ENCODE data around the gene KIR2DL1. TPM values are rescaled to one million over a fixed set of nuclear protein-coding genes. Genes with fewer than 3 reads are reported as not detected.
"Not testable (repeated sequence)": the region's sequence is repeated elsewhere in the genome, so short reads cannot be mapped to it uniquely, and the experiment has no call there.

The KIR2DL1 gene
- total RNA-seq, 3 donors from 2014 or later (not counting 1 experiment from before 2014, with no cell fraction given), result 39.5 to 88.2 (median 70.8) TPM

DNA sequence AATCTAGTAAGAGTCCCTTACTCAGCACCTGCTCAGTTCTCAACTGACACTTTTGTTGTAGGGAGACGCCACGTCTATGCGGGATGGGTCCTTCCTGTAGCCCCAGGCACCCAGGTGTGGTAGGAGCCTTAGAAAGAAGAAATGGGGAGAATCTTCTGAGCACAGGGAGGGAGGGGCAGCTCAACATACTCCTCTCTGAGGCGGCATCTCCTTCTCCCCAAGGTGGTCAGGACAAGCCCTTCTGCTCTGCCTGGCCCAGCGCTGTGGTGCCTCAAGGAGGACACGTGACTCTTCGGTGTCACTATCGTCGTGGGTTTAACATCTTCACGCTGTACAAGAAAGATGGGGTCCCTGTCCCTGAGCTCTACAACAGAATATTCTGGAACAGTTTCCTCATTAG is 35.0 kb downstream of the KIR2DL1 start:
- Histone ChIP-seq H3K4me1 (ENCODE audit: control insufficient read depth, insufficient read depth, low read length) (peaks cover 45% of the 10 kb centered on the region), H3K4me3 (ENCODE audit: low read length) (no peak overlapping the region), H3K36me3 (ENCODE audit: control insufficient read depth, insufficient read depth, low read length) (no peaks in the 10 kb centered on the region), H3K27me3 (ENCODE audit: control insufficient read depth, insufficient read depth, low read length) (no peaks in the 10 kb centered on the region), H3K27ac (ENCODE audit: low read length) (peak overlapping the region; percentile 55), H3K9me3 (ENCODE audit: control insufficient read depth, insufficient read depth, low read length) (no peaks in the 10 kb centered on the region)
- H3K4me3 Mint-ChIP-seq, result peak overlapping the region; percentile 80
- 67% methylated on average over 10 of the region's 10 CpGs for WGBS (ENCODE audit: insufficient coverage)
- peak; percentile 2 to 29 (median 8) for ATAC-seq
- H3K9me3 Mint-ChIP-seq, result no peaks in the 10 kb centered on the region
- DNase-seq, result no peak
- H3K27ac Mint-ChIP-seq, result peak overlapping the region; percentile 84 to 86
- H3K4me1 Mint-ChIP-seq, result peaks cover 53 to 57% of the 10 kb centered on the region in 2 donors
- H3K36me3 Mint-ChIP-seq, result no peaks in the 10 kb centered on the region
- intact Hi-C loops (cut with micrococcal nuclease), result loop anchor here (5.0 to 10.0 kb wide), 2 partner anchors 103 to 110 kb away; partner anchors contain the start of gene NCR1
- TF ChIP-seq, protein P1, sequence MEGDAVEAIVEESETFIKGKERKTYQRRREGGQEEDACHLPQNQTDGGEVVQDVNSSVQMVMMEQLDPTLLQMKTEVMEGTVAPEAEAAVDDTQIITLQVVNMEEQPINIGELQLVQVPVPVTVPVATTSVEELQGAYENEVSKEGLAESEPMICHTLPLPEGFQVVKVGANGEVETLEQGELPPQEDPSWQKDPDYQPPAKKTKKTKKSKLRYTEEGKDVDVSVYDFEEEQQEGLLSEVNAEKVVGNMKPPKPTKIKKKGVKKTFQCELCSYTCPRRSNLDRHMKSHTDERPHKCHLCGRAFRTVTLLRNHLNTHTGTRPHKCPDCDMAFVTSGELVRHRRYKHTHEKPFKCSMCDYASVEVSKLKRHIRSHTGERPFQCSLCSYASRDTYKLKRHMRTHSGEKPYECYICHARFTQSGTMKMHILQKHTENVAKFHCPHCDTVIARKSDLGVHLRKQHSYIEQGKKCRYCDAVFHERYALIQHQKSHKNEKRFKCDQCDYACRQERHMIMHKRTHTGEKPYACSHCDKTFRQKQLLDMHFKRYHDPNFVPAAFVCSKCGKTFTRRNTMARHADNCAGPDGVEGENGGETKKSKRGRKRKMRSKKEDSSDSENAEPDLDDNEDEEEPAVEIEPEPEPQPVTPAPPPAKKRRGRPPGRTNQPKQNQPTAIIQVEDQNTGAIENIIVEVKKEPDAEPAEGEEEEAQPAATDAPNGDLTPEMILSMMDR (IDR thresholded peaks at IDR 0.05), result no peak
- H3K27me3 Mint-ChIP-seq (ENCODE audit: low read depth in 2 of 2), result peaks cover 0 to under 1% of the 10 kb centered on the region in 2 donors

DNA sequence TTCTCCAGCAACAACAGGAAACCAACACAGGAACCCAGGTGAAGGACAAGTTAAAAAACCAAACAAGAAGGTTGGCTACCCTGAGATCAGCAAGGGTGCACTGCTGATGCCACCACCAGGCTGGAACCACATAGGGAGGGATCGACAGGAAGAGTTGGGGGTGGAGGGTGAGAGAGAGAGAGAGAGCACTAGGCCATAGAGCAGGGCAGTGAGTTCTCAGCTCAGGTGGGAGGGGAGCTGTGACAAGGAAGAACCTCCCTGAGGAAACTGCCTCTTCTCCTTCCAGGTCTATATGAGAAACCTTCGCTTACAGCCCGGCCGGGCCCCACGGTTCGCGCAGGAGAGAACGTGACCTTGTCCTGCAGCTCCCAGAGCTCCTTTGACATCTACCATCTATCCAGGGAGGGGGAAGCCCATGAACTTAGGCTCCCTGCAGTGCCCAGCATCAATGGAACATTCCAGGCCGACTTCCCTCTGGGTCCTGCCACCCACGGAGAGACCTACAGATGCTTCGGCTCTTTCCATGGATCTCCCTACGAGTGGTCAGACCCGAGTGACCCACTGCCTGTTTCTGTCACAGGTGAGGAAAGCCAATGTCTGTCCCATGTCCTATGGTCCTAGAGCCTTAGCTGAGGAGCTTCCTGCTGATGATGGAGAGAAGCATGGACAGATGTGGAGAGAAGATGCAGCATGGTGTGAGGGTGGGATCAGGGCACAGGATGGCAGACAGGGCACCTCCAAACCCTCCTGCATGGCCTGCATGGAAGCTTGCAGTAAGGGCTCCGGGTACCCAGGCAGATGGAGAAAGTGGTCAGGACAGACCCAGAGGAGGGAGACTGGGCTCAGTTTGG is 36.3 kb downstream of the KIR2DL1 start:
- Mint-ChIP-seq H3K4me3 (peak overlapping the region; percentile 8), H3K9me3 (no peaks in the 10 kb centered on the region), H3K27ac (peak overlapping the region; percentile 84 to 86), H3K36me3 (no peaks in the 10 kb centered on the region), H3K4me1 (peaks cover 52 to 57% of the 10 kb centered on the region in 2 donors), H3K27me3 (ENCODE audit: low read depth in 2 of 2) (no peaks in the 10 kb centered on the region)
- Histone ChIP-seq H3K36me3 (ENCODE audit: control insufficient read depth, insufficient read depth, low read length) (no peaks in the 10 kb centered on the region), H3K4me3 (ENCODE audit: low read length) (no peak overlapping the region), H3K4me1 (ENCODE audit: control insufficient read depth, insufficient read depth, low read length) (peaks cover 45% of the 10 kb centered on the region), H3K9me3 (ENCODE audit: control insufficient read depth, insufficient read depth, low read length) (no peaks in the 10 kb centered on the region), H3K27ac (ENCODE audit: low read length) (no peak overlapping the region), H3K27me3 (ENCODE audit: control insufficient read depth, insufficient read depth, low read length) (no peaks in the 10 kb centered on the region)
- ATAC-seq (no peak), DNase-seq (no peak)
- TF ChIP-seq, protein P1 (IDR thresholded peaks at IDR 0.05), result no peak
- 84% methylated on average over 14 of the region's 14 CpGs for WGBS (ENCODE audit: insufficient coverage)
- intact Hi-C loops (cut with micrococcal nuclease), result loop anchor here (10.0 kb wide), 1 partner anchor 111 kb away; no protein-coding TSS in a partner anchor

DNA sequence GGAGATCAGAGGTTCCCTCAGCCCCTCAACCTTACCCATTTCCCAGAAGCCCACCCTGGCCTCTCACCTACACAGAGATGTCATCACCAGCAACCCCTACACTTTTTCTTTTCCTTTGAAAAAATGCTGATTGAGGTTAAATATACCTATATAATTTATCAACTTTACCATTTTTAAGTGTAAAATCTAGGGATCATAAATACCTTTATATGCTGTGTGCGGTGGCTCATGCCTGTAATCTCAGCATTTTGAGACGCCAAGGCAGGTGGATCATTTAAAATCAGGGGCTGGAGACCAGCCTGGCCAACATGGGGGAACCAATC is 36.9 kb downstream of the KIR2DL1 start:
- no peak overlapping the region for H3K4me3 ChIP-seq (ENCODE audit: low read length)
- DNase-seq (no peak), ATAC-seq (no peak)
- peaks cover 45% of the 10 kb centered on the region for H3K4me1 ChIP-seq (ENCODE audit: control insufficient read depth, insufficient read depth, low read length)
- Mint-ChIP-seq H3K27ac (peak overlapping the region in 1 of 2 donors; percentile 84), H3K4me1 (peaks cover 47 to 52% of the 10 kb centered on the region in 2 donors), H3K27me3 (ENCODE audit: low read depth in 2 of 2) (no peaks in the 10 kb centered on the region), H3K9me3 (no peaks in the 10 kb centered on the region), H3K36me3 (no peaks in the 10 kb centered on the region), H3K4me3 (no peak overlapping the region)
- H3K27me3 ChIP-seq (ENCODE audit: control insufficient read depth, insufficient read depth, low read length), result no peaks in the 10 kb centered on the region
- H3K9me3 ChIP-seq (ENCODE audit: control insufficient read depth, insufficient read depth, low read length), result no peaks in the 10 kb centered on the region
- no peaks in the 10 kb centered on the region for H3K36me3 ChIP-seq (ENCODE audit: control insufficient read depth, insufficient read depth, low read length)
- intact Hi-C loops (cut with micrococcal nuclease), result loop anchor here (10.0 kb wide), 1 partner anchor 112 kb away; no protein-coding TSS in a partner anchor
- H3K27ac ChIP-seq (ENCODE audit: low read length), result no peak overlapping the region
- TF ChIP-seq, protein P1 (IDR thresholded peaks at IDR 0.05), result no peak
- WGBS (ENCODE audit: insufficient coverage), result 93% methylated on average over 2 of the region's 2 CpGs

DNA sequence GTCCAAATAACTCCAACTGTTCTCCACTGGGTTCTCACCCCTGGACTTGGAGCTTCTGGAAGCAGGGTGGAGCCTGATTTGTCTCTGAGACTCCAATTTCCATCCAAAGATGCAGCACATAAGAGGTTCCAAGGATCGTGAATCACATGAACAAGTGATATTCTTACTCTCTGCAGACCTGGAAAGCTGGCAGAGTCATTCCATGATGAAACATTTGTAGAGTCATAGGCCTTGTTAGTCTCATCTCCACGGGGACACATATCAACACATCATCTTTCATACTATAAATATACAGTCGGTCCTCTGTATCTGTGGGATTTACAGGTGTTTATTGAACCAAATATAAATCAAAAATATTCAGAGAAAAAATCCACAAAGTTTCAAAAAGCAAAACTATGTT is 45.0 kb downstream of the KIR2DL1 start:
- Mint-ChIP-seq H3K27ac (peak overlapping the region in 1 of 2 donors; percentile 54), H3K4me1 (peaks cover 37 to 40% of the 10 kb centered on the region in 2 donors)
- 88% methylated on average over 1 of the region's 3 CpGs for WGBS (ENCODE audit: insufficient coverage)
- H3K27ac ChIP-seq (ENCODE audit: low read length); H3K27me3 ChIP-seq (ENCODE audit: control insufficient read depth, insufficient read depth, low read length); DNase-seq; H3K4me3 ChIP-seq (ENCODE audit: low read length); ATAC-seq; H3K36me3 ChIP-seq (ENCODE audit: control insufficient read depth, insufficient read depth, low read length); H3K36me3 Mint-ChIP-seq; H3K4me3 Mint-ChIP-seq; H3K9me3 Mint-ChIP-seq; intact Hi-C loops (cut with micrococcal nuclease); H3K27me3 Mint-ChIP-seq (ENCODE audit: low read depth in 2 of 2); H3K9me3 ChIP-seq (ENCODE audit: control insufficient read depth, insufficient read depth, low read length): not testable (repeated sequence)
- peaks cover 38% of the 10 kb centered on the region for H3K4me1 ChIP-seq (ENCODE audit: control insufficient read depth, insufficient read depth, low read length)

DNA sequence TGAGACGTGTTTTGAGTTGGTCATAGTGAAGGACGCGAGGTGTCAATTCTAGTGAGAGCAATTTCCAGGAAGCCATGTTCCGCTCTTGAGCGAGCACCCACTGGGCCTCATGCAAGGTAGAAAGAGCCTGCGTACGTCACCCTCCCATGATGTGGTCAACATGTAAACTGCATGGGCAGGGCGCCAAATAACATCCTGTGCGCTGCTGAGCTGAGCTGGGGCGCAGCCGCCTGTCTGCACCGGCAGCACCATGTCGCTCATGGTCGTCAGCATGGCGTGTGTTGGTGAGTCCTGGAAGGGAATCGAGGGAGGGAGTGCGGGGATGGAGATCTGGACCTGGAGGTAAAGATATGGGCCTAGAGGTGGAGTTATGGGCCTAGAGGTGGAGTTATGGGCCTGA is 46.7 kb downstream of the KIR2DL1 start, which contains the start of gene KIR3DL1:
KIR3DL1 (plus strand) TSS at position 218 of the 400 bp plus-strand sequence.
- intact Hi-C loops (cut with micrococcal nuclease); H3K27me3 ChIP-seq (ENCODE audit: control insufficient read depth, insufficient read depth, low read length); H3K36me3 ChIP-seq (ENCODE audit: control insufficient read depth, insufficient read depth, low read length); H3K36me3 Mint-ChIP-seq; H3K9me3 ChIP-seq (ENCODE audit: control insufficient read depth, insufficient read depth, low read length); DNase-seq; H3K9me3 Mint-ChIP-seq: not testable (repeated sequence)
- Histone ChIP-seq H3K27ac (ENCODE audit: low read length) (peak within 1 kb of the TSS; percentile 76), H3K4me3 (ENCODE audit: low read length) (peak within 1 kb of the TSS; percentile 19), H3K4me1 (ENCODE audit: control insufficient read depth, insufficient read depth, low read length) (peaks cover 41% of the 10 kb centered on the region)
- Mint-ChIP-seq H3K4me1 (peaks cover 37 to 45% of the 10 kb centered on the region in 2 donors), H3K27ac (peak within 1 kb of the TSS; percentile 91 to 92), H3K27me3 (ENCODE audit: low read depth in 2 of 2) (peaks cover 0 to 13% of the 10 kb centered on the region in 2 donors), H3K4me3 (peak within 1 kb of the TSS; percentile 89)
- ATAC-seq, result peak in 1 of 3 donors; percentile 36
- 72% methylated on average over 11 of the region's 17 CpGs for WGBS (ENCODE audit: insufficient coverage)
